Endothelial cell of umbilical vein (primary cell): Measurements from ENCODE around the gene DNAJC22. TPM values are rescaled to one million over a fixed set of nuclear protein-coding genes. Genes with fewer than 3 reads are reported as not detected.

Experiments
- BruUV-seq: library from RNA; stranded (reverse); fragments of 400-500 nt; replicated peaks from 2 replicates; lab custom pipeline; 2021; lab: Mats Ljungman, UMichigan
- CTCF ChIA-PET: fragments of 300-600, 350-600 bp; sonication (Branson Sonifier 250); formaldehyde crosslinking; loops from one replicate; lab custom pipeline; 2021; ENCODE audit warnings: antibody characterized with exemption, inconsistent platforms; lab: Charles Lee
- POLR2A ChIA-PET: fragments of 300-600, 350-600 bp; sonication (Branson Sonifier 250); formaldehyde crosslinking; loops from one replicate; lab custom pipeline; 2021; ENCODE audit warnings: antibody characterized with exemption, inconsistent platforms; lab: Charles Lee
- DNase-seq: peaks from one replicate; pipeline ENCODE4 v3.0.0-alpha.2; 2011; ENCODE audit warnings: low read depth, low spot score
- FAIRE-seq: peaks from 2 replicates; lab custom pipeline; 2011; peaks lifted over from hg19 to GRCh38; lab: Jason Lieb, UNC
- H2AFZ ChIP-seq: 2 replicates; pipeline ENCODE4 v1.6.0; 2012; ENCODE audit warnings: low read depth, low read length, control low read depth, inconsistent platforms
- H3K27ac ChIP-seq: 2 replicates; pipeline ENCODE4 v1.5.1; 2011; ENCODE audit warnings: low read depth, mild to moderate bottlenecking, control low read depth, low read length, moderate library complexity; ENCODE audit not compliant: insufficient read depth
- H3K27me3 ChIP-seq, 2 experiments: 2 replicates each; pipeline versions ENCODE4 v1.6.0 to v1.6.1; 2011; ENCODE audit warnings: low read length in 2 of 2, mixed read lengths in 1 of 2; ENCODE audit not compliant: control insufficient read depth in 2 of 2, insufficient read depth in 2 of 2
- H3K36me3 ChIP-seq, 2 experiments: 2 replicates in 1 of 2; 3 replicates in 1 of 2; pipeline ENCODE4 v1.5.1; 2011; ENCODE audit warnings: low read length in 2 of 2, mild to moderate bottlenecking in 1 of 2, moderate library complexity in 1 of 2; ENCODE audit not compliant: control insufficient read depth in 2 of 2, insufficient read depth in 2 of 2; ENCODE audit errors: extremely low read depth in 1 of 2
- H3K4me1 ChIP-seq: 3 replicates; pipeline ENCODE4 v1.5.1; 2011; ENCODE audit warnings: mild to moderate bottlenecking, low read length; ENCODE audit not compliant: control insufficient read depth, insufficient read depth; ENCODE audit errors: extremely low read depth
- H3K4me2 ChIP-seq: 2 replicates; pipeline ENCODE4 v1.6.1; 2011; ENCODE audit warnings: low read length, control low read depth, mixed read lengths; ENCODE audit not compliant: insufficient read depth
- H3K4me3 ChIP-seq, 3 experiments: fragments of 200-600 bp in 1 of 3; sonication (generic), shearing (Covaris generic) in 1 of 3; replicated peaks in 1 of 3; 2 replicates each; pipeline ENCODE4 v1.5.1; 2011 to 2016; ENCODE audit warnings: control low read depth in 3 of 3, low read length in 3 of 3, mild to moderate bottlenecking in 2 of 3, inconsistent platforms in 1 of 3, low read depth in 1 of 3, moderate library complexity in 1 of 3; ENCODE audit not compliant: insufficient read depth in 1 of 3
- H3K79me2 ChIP-seq: 2 replicates; pipeline ENCODE4 v1.6.0; 2012; ENCODE audit warnings: low read length, inconsistent platforms; ENCODE audit not compliant: control insufficient read depth, insufficient read depth
- H3K9ac ChIP-seq: replicated peaks from 2 replicates; pipeline ENCODE3; 2011; ENCODE audit warnings: low read length, control low read depth; ENCODE audit not compliant: insufficient read depth; ENCODE audit errors: extremely low read depth
- H3K9me1 ChIP-seq: replicated peaks from 3 replicates; pipeline ENCODE4 v1.6.0; 2011; ENCODE audit warnings: mild to moderate bottlenecking, low read length; ENCODE audit not compliant: control insufficient read depth, insufficient read depth; ENCODE audit errors: extremely low read depth
- H3K9me3 ChIP-seq: replicated peaks from 2 replicates; pipeline ENCODE4 v1.5.1; 2012; ENCODE audit warnings: low read length, inconsistent platforms; ENCODE audit not compliant: control insufficient read depth, insufficient read depth
- H4K20me1 ChIP-seq: replicated peaks from 2 replicates; pipeline ENCODE3; 2011; ENCODE audit warnings: mild to moderate bottlenecking, low read length; ENCODE audit not compliant: control insufficient read depth, insufficient read depth; ENCODE audit errors: extremely low read depth
- EZH2 ChIP-seq: IDR thresholded peaks from 2 replicates; pipeline ENCODE4 v1.6.1; 2012; ENCODE audit warnings: borderline replicate concordance, low read depth, mild to moderate bottlenecking, moderate library complexity, low read length, inconsistent platforms; ENCODE audit not compliant: severe bottlenecking
- FOS ChIP-seq: IDR thresholded peaks from 2 replicates; pipeline ENCODE4 v1.6.1; 2011; ENCODE audit warnings: mild to moderate bottlenecking, low read length, moderate library complexity, borderline replicate concordance; ENCODE audit not compliant: insufficient read depth
- GATA2 ChIP-seq: IDR thresholded peaks from 2 replicates; pipeline ENCODE4 v1.7.0; 2011; ENCODE audit warnings: low read depth, mild to moderate bottlenecking, moderate library complexity, mixed read lengths, low read length; ENCODE audit not compliant: insufficient read length, insufficient read depth
- JUN ChIP-seq: IDR thresholded peaks from 2 replicates; pipeline ENCODE4 v1.6.1; 2011; ENCODE audit warnings: borderline replicate concordance, low read depth; ENCODE audit not compliant: insufficient read length, insufficient read depth
- MAX ChIP-seq: IDR thresholded peaks from 2 replicates; pipeline ENCODE4 v1.6.1; 2011; ENCODE audit not compliant: insufficient read depth, insufficient read length
- MYC ChIP-seq: IDR thresholded peaks from one replicate; pipeline ENCODE4 v1.6.1; 2011; ENCODE audit warnings: mild to moderate bottlenecking, low read depth, low read length
- POLR2A ChIP-seq: IDR thresholded peaks from 2 replicates; pipeline ENCODE4 v1.6.1; 2012; ENCODE audit warnings: low read depth, mild to moderate bottlenecking, control low read depth, low read length
- POLR2AphosphoS5 ChIP-seq: IDR thresholded peaks from 2 replicates; pipeline ENCODE4 v1.6.1; 2012; ENCODE audit warnings: low read depth, mild to moderate bottlenecking, control low read depth, low read length, moderate library complexity; ENCODE audit not compliant: insufficient read depth
- dilution Hi-C: fragments of 300-500 bp; cut with MboI; formaldehyde crosslinking; loops from one replicate; pipeline ENCODE4 v1.15.0; 2019; ENCODE audit warnings: low sequenced_read_pairs; ENCODE audit not compliant: extremely low pct_ligation_motif_present
- intact Hi-C: fragments of 100-400 bp; cut with micrococcal nuclease; formaldehyde crosslinking; loops from one replicate; pipeline ENCODE4 v1.10.0; 2022
- polyA plus RNA-seq, 4 experiments: library from polyadenylated mRNA; depleted of rRNA in 3 of 4; stranded (reverse) in 3 of 4; unstranded in 1 of 4; fragments of >200 nt; gene quantifications; 2 replicates each; pipeline versions ENCODE4 v1.2.1 to v1.2.3, GENCODE V29; 2011 to 2012; ENCODE audit warnings: missing spikeins in 1 of 4
- total RNA-seq: library from RNA; stranded (reverse); gene quantifications from 2 replicates; pipeline ENCODE4 v1.2.3, GENCODE V29; 2021
- TF ChIP-seq, protein P1 (sequence below), 2 donors: IDR thresholded peaks; 1 replicate in 1 of 2; 2 replicates in 1 of 2; pipeline ENCODE4 v1.5.1; 2011; ENCODE audit warnings: low read length in 2 of 2, mild to moderate bottlenecking in 2 of 2, moderate library complexity in 2 of 2, control low read depth in 1 of 2, inconsistent platforms in 1 of 2, low read depth in 1 of 2; ENCODE audit not compliant: insufficient read depth in 1 of 2; ENCODE audit errors: extremely low read depth in 1 of 2

The DNAJC22 gene
- total and polyA plus RNA-seq, 2 donors (not counting 3 experiments of a cell fraction or from before 2014, with no cell fraction given) = 1.3 to 1.4 TPM

GRCh38 chr12:49340971-49341776, 5.5 kb upstream of the DNAJC22 start:
- ChIA-PET CTCF (interaction anchor here (0.6 to 3.8 kb wide), 19 partner anchors 9 to 240 kb away, joined by 3 to 105 read pairs (median 7); partner anchors contain the start of genes PRPH and TROAP), POLR2A (interaction anchor here (0.6 to 1.9 kb wide), 2 partner anchors 18 to 204 kb away, joined by 7 to 9 read pairs; partner anchors contain the start of gene TROAP)
- intact Hi-C loops (loop anchor here (10.0 kb wide), 1 partner anchor 404 kb away; the partner anchor contains the start of gene TMBIM6), dilution Hi-C loops (no loop called here)
- Histone ChIP-seq H3K4me2 (no peak overlapping the region), H3K27ac (no peak overlapping the region), H3K9ac (no peak overlapping the region), H3K36me3 (no peaks in the 10 kb centered on the region), H3K9me3 (no peaks in the 10 kb centered on the region), H3K4me1 (peaks cover 20% of the 10 kb centered on the region), H4K20me1 (no peaks in the 10 kb centered on the region), H3K79me2 (no peaks in the 10 kb centered on the region), H3K27me3 (peaks cover 50 to 69% of the 10 kb centered on the region in 2 experiments), H2AFZ (no peak overlapping the region), H3K9me1 (no peaks in the 10 kb centered on the region), H3K4me3 (no peak overlapping the region)
- TF ChIP-seq JUN (no peak), POLR2AphosphoS5 (no peak), GATA2 (no peak), EZH2 (no peak), MAX (no peak), POLR2A (no peak), MYC (no peak), FOS (no peak)
- TF ChIP-seq, protein P1, sequence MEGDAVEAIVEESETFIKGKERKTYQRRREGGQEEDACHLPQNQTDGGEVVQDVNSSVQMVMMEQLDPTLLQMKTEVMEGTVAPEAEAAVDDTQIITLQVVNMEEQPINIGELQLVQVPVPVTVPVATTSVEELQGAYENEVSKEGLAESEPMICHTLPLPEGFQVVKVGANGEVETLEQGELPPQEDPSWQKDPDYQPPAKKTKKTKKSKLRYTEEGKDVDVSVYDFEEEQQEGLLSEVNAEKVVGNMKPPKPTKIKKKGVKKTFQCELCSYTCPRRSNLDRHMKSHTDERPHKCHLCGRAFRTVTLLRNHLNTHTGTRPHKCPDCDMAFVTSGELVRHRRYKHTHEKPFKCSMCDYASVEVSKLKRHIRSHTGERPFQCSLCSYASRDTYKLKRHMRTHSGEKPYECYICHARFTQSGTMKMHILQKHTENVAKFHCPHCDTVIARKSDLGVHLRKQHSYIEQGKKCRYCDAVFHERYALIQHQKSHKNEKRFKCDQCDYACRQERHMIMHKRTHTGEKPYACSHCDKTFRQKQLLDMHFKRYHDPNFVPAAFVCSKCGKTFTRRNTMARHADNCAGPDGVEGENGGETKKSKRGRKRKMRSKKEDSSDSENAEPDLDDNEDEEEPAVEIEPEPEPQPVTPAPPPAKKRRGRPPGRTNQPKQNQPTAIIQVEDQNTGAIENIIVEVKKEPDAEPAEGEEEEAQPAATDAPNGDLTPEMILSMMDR (IDR thresholded peaks at IDR 0.05; ENCODE audit: extremely low read depth in 1 of 2, insufficient read depth in 1 of 2, low read depth in 1 of 2, low read length in 2 of 2) = no peak
- DNase-seq = no peak
- no peak for FAIRE-seq
- BruUV-seq = no TSS peak
